ENCODE data around the gene CDYL.
A peak's percentile ranks its signal among the peaks of the same experiment; 100 is the strongest.

The CDYL gene

DNA sequence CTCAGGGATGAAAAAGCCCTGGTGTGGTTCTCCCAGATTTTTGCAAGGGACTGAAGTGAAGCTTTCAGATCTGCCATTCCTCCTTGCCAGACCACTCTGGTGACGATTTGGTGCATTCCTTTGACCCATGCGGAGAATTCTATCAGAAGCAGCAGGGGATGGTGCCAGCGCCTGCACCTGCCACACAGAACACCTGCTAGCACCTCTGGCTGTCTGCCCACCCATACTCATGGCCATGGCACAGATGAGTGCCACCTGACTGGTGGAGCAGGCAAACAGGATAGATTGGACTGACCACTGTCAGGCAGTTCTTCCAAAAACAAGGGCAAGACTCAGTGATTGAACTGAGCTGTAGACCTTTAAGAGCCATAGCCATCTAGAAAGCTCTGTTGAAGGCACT is 107.1 kb downstream of the CDYL start:
- TF ChIP-seq TCF12 (IDR thresholded peaks at IDR 0.05; ENCODE audit: low read depth) = no peak
- TF ChIP-seq CEBPB (IDR thresholded peaks at IDR 0.05) = no peak
- TF ChIP-seq RAD21 (IDR thresholded peaks at IDR 0.05; ENCODE audit: low read depth) = no peak
- no peak for TF ChIP-seq EP300 (IDR thresholded peaks at IDR 0.05; ENCODE audit: borderline replicate concordance)
- TF ChIP-seq NFIC (IDR thresholded peaks at IDR 0.05) = 0 out of 2 replicates have a peak, but pooled peaks have one; percentile 18

DNA sequence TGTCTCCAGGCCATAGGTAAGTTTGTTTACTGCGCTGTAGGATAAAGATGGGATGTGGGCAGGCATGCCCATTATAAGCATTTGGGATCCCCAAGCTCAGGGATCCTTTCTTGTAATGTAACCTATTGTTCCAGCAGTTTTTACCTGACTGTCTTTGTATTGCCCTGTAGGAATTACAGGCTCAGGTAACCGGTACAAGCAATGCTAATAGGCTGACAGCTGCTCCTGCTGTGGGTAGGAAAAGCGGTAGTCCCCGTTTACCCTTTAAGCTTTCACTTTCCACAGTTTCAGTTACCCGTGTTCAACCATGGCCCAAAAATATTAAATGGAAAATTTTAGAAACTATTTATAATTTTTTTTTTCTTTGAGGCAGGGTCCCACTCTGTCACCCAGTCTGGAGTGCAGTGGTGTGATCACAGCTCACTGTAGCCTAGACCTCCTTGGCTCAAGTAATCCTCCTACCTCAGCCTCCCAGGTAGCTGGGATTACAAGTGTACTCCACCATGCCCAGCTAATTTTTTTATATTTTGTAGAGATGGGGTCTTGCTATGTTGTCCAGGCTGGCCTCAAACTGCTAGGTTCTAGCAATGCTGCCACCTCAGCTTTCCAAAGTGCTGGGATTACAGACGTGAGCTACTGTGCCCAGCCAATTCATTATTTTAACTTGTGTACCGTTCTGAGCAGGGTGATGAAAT is 108.6 kb downstream of the CDYL start:
- TF ChIP-seq TCF12 (IDR thresholded peaks at IDR 0.05; ENCODE audit: low read depth) (no peak), YY1 (IDR thresholded peaks at IDR 0.05; ENCODE audit: low read depth) (no peak), NFIC (IDR thresholded peaks at IDR 0.05) (no peak), TEAD4 (IDR thresholded peaks at IDR 0.05) (no peak), CREB1 (IDR thresholded peaks at IDR 0.05; ENCODE audit: low read depth) (no peak), EP300 (IDR thresholded peaks at IDR 0.05; ENCODE audit: borderline replicate concordance) (no peak)
- TF ChIP-seq, protein P1, sequence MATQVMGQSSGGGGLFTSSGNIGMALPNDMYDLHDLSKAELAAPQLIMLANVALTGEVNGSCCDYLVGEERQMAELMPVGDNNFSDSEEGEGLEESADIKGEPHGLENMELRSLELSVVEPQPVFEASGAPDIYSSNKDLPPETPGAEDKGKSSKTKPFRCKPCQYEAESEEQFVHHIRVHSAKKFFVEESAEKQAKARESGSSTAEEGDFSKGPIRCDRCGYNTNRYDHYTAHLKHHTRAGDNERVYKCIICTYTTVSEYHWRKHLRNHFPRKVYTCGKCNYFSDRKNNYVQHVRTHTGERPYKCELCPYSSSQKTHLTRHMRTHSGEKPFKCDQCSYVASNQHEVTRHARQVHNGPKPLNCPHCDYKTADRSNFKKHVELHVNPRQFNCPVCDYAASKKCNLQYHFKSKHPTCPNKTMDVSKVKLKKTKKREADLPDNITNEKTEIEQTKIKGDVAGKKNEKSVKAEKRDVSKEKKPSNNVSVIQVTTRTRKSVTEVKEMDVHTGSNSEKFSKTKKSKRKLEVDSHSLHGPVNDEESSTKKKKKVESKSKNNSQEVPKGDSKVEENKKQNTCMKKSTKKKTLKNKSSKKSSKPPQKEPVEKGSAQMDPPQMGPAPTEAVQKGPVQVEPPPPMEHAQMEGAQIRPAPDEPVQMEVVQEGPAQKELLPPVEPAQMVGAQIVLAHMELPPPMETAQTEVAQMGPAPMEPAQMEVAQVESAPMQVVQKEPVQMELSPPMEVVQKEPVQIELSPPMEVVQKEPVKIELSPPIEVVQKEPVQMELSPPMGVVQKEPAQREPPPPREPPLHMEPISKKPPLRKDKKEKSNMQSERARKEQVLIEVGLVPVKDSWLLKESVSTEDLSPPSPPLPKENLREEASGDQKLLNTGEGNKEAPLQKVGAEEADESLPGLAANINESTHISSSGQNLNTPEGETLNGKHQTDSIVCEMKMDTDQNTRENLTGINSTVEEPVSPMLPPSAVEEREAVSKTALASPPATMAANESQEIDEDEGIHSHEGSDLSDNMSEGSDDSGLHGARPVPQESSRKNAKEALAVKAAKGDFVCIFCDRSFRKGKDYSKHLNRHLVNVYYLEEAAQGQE (IDR thresholded peaks at IDR 0.05; ENCODE audit: low read depth) = no peak
- TF ChIP-seq, protein P2, sequence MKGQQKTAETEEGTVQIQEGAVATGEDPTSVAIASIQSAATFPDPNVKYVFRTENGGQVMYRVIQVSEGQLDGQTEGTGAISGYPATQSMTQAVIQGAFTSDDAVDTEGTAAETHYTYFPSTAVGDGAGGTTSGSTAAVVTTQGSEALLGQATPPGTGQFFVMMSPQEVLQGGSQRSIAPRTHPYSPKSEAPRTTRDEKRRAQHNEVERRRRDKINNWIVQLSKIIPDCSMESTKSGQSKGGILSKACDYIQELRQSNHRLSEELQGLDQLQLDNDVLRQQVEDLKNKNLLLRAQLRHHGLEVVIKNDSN (IDR thresholded peaks at IDR 0.05) = no peak
- TF ChIP-seq, protein P3, sequence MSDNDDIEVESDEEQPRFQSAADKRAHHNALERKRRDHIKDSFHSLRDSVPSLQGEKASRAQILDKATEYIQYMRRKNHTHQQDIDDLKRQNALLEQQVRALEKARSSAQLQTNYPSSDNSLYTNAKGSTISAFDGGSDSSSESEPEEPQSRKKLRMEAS (IDR thresholded peaks at IDR 0.05) = no peak

DNA sequence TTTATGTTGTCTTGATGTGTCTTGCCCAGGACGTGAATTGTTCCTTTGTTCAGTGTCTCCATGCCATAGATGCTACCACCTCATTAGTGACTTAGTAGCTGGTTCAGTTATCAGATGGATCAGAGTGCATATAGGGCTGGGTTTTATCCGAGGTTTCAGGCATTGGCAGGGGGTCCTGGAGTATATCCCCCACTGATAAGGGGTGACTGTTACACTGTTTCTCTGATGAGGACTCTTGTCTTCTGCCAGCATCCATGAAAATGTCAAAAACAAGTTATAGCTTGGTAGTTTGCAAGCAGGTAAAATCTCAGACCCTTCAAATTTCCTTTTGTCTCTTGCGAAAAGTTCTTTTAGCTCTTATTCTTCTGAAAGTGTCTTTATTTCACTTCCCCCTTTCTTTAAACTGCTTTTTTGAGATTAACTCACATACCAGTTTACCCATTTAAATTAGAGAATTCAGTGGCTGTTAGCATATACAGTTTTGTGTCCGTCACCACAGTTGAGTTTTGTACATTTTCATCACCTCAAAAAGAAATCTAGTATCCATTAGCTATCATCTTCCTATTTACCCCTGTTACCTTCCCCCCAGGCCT is 109.2 kb downstream of the CDYL start:
- TF ChIP-seq RAD21 (IDR thresholded peaks at IDR 0.05; ENCODE audit: low read depth) = no peak
- no peak for TF ChIP-seq EGR1 (IDR thresholded peaks at IDR 0.05)
- TF ChIP-seq ZBTB7A (IDR thresholded peaks at IDR 0.05; ENCODE audit: low read depth) = no peak
- TF ChIP-seq CREB1 (IDR thresholded peaks at IDR 0.05; ENCODE audit: low read depth) = no peak
- no peak for TF ChIP-seq FOXM1 (IDR thresholded peaks at IDR 0.05; ENCODE audit: borderline replicate concordance, low read depth)
- no peak for TF ChIP-seq TEAD4 (IDR thresholded peaks at IDR 0.05)
- TF ChIP-seq, protein P2 (IDR thresholded peaks at IDR 0.05) = no peak
- no peak for TF ChIP-seq NFIC (IDR thresholded peaks at IDR 0.05)
- TF ChIP-seq, protein P3 (IDR thresholded peaks at IDR 0.05) = no peak
- no peak for TF ChIP-seq TAF1 (IDR thresholded peaks at IDR 0.05; ENCODE audit: low read depth)
- TF ChIP-seq, protein P1 (IDR thresholded peaks at IDR 0.05; ENCODE audit: low read depth) = no peak
- TF ChIP-seq CEBPB (IDR thresholded peaks at IDR 0.05) = no peak
- no peak for TF ChIP-seq EP300 (IDR thresholded peaks at IDR 0.05; ENCODE audit: borderline replicate concordance)
- TF ChIP-seq YY1 (IDR thresholded peaks at IDR 0.05; ENCODE audit: low read depth) = no peak
- TF ChIP-seq TCF12 (IDR thresholded peaks at IDR 0.05; ENCODE audit: low read depth) = no peak

DNA sequence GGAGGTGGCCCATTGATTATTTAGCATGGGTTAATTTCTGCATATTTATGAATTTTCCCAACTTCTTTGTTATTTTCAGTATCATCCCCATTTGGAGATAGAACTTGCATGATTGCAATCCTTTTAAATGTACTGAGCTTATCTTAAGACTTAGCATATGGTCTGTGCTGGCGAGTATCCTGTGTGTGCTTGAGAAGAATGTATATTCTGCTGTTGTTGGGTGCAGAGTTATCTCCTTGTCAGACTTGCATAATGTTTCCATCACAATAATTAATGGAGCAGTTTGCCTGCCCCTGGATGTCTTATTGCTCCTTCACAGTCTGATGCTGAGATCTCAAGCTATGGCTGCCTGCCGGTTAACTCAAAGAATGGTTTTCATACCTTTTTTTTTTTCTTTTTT is 112.6 kb downstream of the CDYL start:
- no peak for TF ChIP-seq TAF1 (IDR thresholded peaks at IDR 0.05; ENCODE audit: low read depth)
- TF ChIP-seq NFIC (IDR thresholded peaks at IDR 0.05) = no peak
- no peak for TF ChIP-seq EGR1 (IDR thresholded peaks at IDR 0.05)

DNA sequence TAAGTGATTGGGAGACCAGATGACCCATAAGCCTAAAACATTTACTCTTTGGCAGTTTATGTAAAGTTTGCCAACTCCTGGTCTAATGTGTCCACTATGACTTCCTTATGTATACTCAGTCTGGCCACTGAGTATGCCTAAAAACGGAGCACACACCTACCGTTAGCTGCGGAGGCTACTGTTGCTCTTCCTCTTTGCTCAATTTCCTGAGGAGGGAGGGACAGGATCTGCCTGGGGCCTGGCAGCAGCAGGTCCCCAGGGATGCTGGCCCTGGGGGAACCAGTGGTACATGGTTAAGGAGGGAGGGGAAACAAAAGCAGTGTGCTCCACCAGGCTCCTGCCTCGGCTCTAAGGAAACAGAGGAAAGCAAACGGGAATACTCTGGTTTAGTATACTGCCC is 113.5 kb downstream of the CDYL start:
- TF ChIP-seq ZBTB7A (IDR thresholded peaks at IDR 0.05; ENCODE audit: low read depth) (no peak), CREB1 (IDR thresholded peaks at IDR 0.05; ENCODE audit: low read depth) (no peak), YY1 (IDR thresholded peaks at IDR 0.05; ENCODE audit: low read depth) (no peak), EGR1 (IDR thresholded peaks at IDR 0.05) (no peak), TAF1 (IDR thresholded peaks at IDR 0.05; ENCODE audit: low read depth) (no peak), EP300 (IDR thresholded peaks at IDR 0.05; ENCODE audit: borderline replicate concordance) (no peak), FOXM1 (IDR thresholded peaks at IDR 0.05; ENCODE audit: borderline replicate concordance, low read depth) (no peak), RAD21 (IDR thresholded peaks at IDR 0.05; ENCODE audit: low read depth) (no peak), NFIC (IDR thresholded peaks at IDR 0.05) (no peak)
- TF ChIP-seq, protein P1 (IDR thresholded peaks at IDR 0.05; ENCODE audit: low read depth) = no peak
- TF ChIP-seq, protein P3 (IDR thresholded peaks at IDR 0.05) = no peak

Data from Ishikawa (cell line).